ENCODE data around the gene OR2G6. TPM values are rescaled to one million over a fixed set of nuclear protein-coding genes. Genes with fewer than 3 reads are reported as not detected.
"Not testable (repeated sequence)": the region's sequence is repeated elsewhere in the genome, so short reads cannot be mapped to it uniquely, and the experiment has no call there.

Gene OR2G6
- total and polyA plus RNA-seq, 2 of the 8 experiments (the other 6 are each of a cell fraction or from before 2014, with no cell fraction given): not detected

GRCh38 chr1:248570811-248571210, 62.9 kb downstream of the OR2G6 start:
- H3K18ac ChIP-seq (ENCODE audit: extremely low read depth, low read length); H3K79me1 ChIP-seq (ENCODE audit: low read depth, low read length); H3K9ac ChIP-seq (replicated peaks in 1 of 4; ENCODE audit: extremely low read depth in 1 of 4, low read depth in 3 of 4, low read length in 3 of 4); DNase-seq (ENCODE audit: low read depth in 1 of 2, low spot score in 2 of 2); H2BK20ac ChIP-seq (ENCODE audit: low read length); H3K4me3 ChIP-seq (ENCODE audit: extremely low read depth in 1 of 4, insufficient read depth in 2 of 4, low read depth in 3 of 4, low read length in 4 of 4); H2AFZ ChIP-seq (ENCODE audit: low read length); H3K79me2 ChIP-seq (ENCODE audit: control insufficient read depth in 1 of 2, insufficient read depth in 2 of 2, low read length in 2 of 2); CTCF ChIA-PET (ENCODE audit: partially characterized antibody); H3K36me3 ChIP-seq (ENCODE audit: control insufficient read depth in 2 of 4, insufficient read depth in 4 of 4, low read length in 3 of 4); FAIRE-seq; H3K4ac ChIP-seq (replicated peaks; ENCODE audit: insufficient read length, low read depth, low read length); H3K23ac ChIP-seq (ENCODE audit: insufficient read length); H4K20me1 ChIP-seq (replicated peaks in 1 of 2; ENCODE audit: control insufficient read depth in 1 of 2, insufficient read depth in 2 of 2, low read length in 2 of 2); H2BK12ac ChIP-seq (ENCODE audit: low read depth, low read length); H3K4me1 ChIP-seq (replicated peaks in 1 of 4; ENCODE audit: control insufficient read depth in 3 of 4, insufficient read depth in 4 of 4, low read length in 3 of 4); H3K56ac ChIP-seq (replicated peaks; ENCODE audit: insufficient read length, low read depth, low read length); H2BK15ac ChIP-seq (ENCODE audit: low read length); H2AK5ac ChIP-seq (ENCODE audit: low read depth, low read length); H3K27ac ChIP-seq (ENCODE audit: low read depth, low read length); H4K5ac ChIP-seq (ENCODE audit: insufficient read length, low read depth, low read length); H4K91ac ChIP-seq (replicated peaks; ENCODE audit: insufficient read length, low read length); H3K9me3 ChIP-seq (ENCODE audit: insufficient read depth in 2 of 2, low read depth in 1 of 2, low read length in 1 of 2); H2BK120ac ChIP-seq (replicated peaks; ENCODE audit: low read depth, low read length); H3K27me3 ChIP-seq (replicated peaks in 1 of 4; ENCODE audit: control insufficient read depth in 3 of 4, extremely low read depth in 1 of 4, insufficient read depth in 3 of 4, low read length in 3 of 4); POLR2A ChIA-PET (ENCODE audit: partially characterized antibody); H2BK5ac ChIP-seq (ENCODE audit: low read depth, low read length); H3K14ac ChIP-seq (ENCODE audit: insufficient read length); H3K4me2 ChIP-seq (ENCODE audit: insufficient read depth in 1 of 2, low read depth in 2 of 2, low read length in 2 of 2); H4K8ac ChIP-seq (ENCODE audit: extremely low read depth, insufficient read depth, low read length); H3K23me2 ChIP-seq (ENCODE audit: low read depth, low read length): not testable (repeated sequence)
- 81% methylated on average over 3 of the region's 3 CpGs; no CpG with 5 or more reads in 1 of the 2 experiments for WGBS, 2 experiments (ENCODE audit: extremely low coverage in 1 of 2, insufficient coverage in 1 of 2, insufficient read length in 1 of 2, insufficient replicate concordance in 2 of 2, low coverage in 1 of 2, low lambda C conversion rate in 2 of 2, missing lambda C conversion rate in 1 of 2)

- not testable (repeated sequence) for H2BK120ac ChIP-seq (replicated peaks; ENCODE audit: low read depth, low read length)
Observed at GRCh38 chr1:248572049-248572448, 64.2 kb downstream of the OR2G6 start.

More at GRCh38 chr1:248572049-248572448, 64.2 kb downstream of the OR2G6 start:
- H3K27ac ChIP-seq (ENCODE audit: low read depth, low read length); H2BK20ac ChIP-seq (ENCODE audit: low read length); H3K4me3 ChIP-seq (ENCODE audit: extremely low read depth in 1 of 4, insufficient read depth in 2 of 4, low read depth in 3 of 4, low read length in 4 of 4); H3K4me2 ChIP-seq (ENCODE audit: insufficient read depth in 1 of 2, low read depth in 2 of 2, low read length in 2 of 2); H3K23me2 ChIP-seq (ENCODE audit: low read depth, low read length); H3K56ac ChIP-seq (replicated peaks; ENCODE audit: insufficient read length, low read depth, low read length); H3K18ac ChIP-seq (ENCODE audit: extremely low read depth, low read length); H2BK5ac ChIP-seq (ENCODE audit: low read depth, low read length); POLR2A ChIA-PET (ENCODE audit: partially characterized antibody); H3K9ac ChIP-seq (replicated peaks in 1 of 4; ENCODE audit: extremely low read depth in 1 of 4, low read depth in 3 of 4, low read length in 3 of 4); H2BK15ac ChIP-seq (ENCODE audit: low read length); H3K79me1 ChIP-seq (ENCODE audit: low read depth, low read length); H4K91ac ChIP-seq (replicated peaks; ENCODE audit: insufficient read length, low read length); H3K4me1 ChIP-seq (replicated peaks in 1 of 4; ENCODE audit: control insufficient read depth in 3 of 4, insufficient read depth in 4 of 4, low read length in 3 of 4); H4K8ac ChIP-seq (ENCODE audit: extremely low read depth, insufficient read depth, low read length); FAIRE-seq; CTCF ChIA-PET (ENCODE audit: partially characterized antibody); H2AFZ ChIP-seq (ENCODE audit: low read length); H3K79me2 ChIP-seq (ENCODE audit: control insufficient read depth in 1 of 2, insufficient read depth in 2 of 2, low read length in 2 of 2); H3K4ac ChIP-seq (replicated peaks; ENCODE audit: insufficient read length, low read depth, low read length); H3K23ac ChIP-seq (ENCODE audit: insufficient read length); H2BK12ac ChIP-seq (ENCODE audit: low read depth, low read length); H4K20me1 ChIP-seq (replicated peaks in 1 of 2; ENCODE audit: control insufficient read depth in 1 of 2, insufficient read depth in 2 of 2, low read length in 2 of 2); DNase-seq (ENCODE audit: low read depth in 1 of 2, low spot score in 2 of 2); H3K27me3 ChIP-seq (replicated peaks in 1 of 4; ENCODE audit: control insufficient read depth in 3 of 4, extremely low read depth in 1 of 4, insufficient read depth in 3 of 4, low read length in 3 of 4); H4K5ac ChIP-seq (ENCODE audit: insufficient read length, low read depth, low read length); H2AK5ac ChIP-seq (ENCODE audit: low read depth, low read length); H3K14ac ChIP-seq (ENCODE audit: insufficient read length); H3K36me3 ChIP-seq (ENCODE audit: control insufficient read depth in 2 of 4, insufficient read depth in 4 of 4, low read length in 3 of 4): not testable (repeated sequence)
- peaks cover 8 to 13% of the 10 kb centered on the region in 2 experiments; a peak in 1 of 4 replicates for H3K9me3 ChIP-seq (ENCODE audit: insufficient read depth in 2 of 2, low read depth in 1 of 2, low read length in 1 of 2)
- no CpG with 5 or more reads among the region's 1 CpG for WGBS, 2 experiments (ENCODE audit: extremely low coverage in 1 of 2, insufficient coverage in 1 of 2, insufficient read length in 1 of 2, insufficient replicate concordance in 2 of 2, low coverage in 1 of 2, low lambda C conversion rate in 2 of 2, missing lambda C conversion rate in 1 of 2)
